Activated T-cell treated with anti-CD3 and anti-CD28 coated beads, Interleukin-2, amount 50 U/mL, for 72 hours (primary cell): ENCODE data around the gene ZNF438. TPM values are rescaled to one million over a fixed set of nuclear protein-coding genes. Genes with fewer than 3 reads are reported as not detected.

Source experiments
- ATAC-seq, 2 donors: fragments of 150-1000 bp; cut with Tn5 transposase; replicated peaks in 1 of 2; 2 replicates each; pipeline ENCODE4 v1.10.0; 2021; ENCODE audit warnings: moderate library complexity in 2 of 2, mild to moderate bottlenecking in 1 of 2
- DNase-seq, 2 donors: peaks; one replicate each; pipeline ENCODE4 v3.0.0; 2021 to 2022; ENCODE audit warnings: mixed read lengths in 1 of 2
- H3K27ac Mint-ChIP-seq: one replicate; pipeline ENCODE4 v1.8.0; 2022; ENCODE audit warnings: mild to moderate bottlenecking, moderate library complexity, mixed read lengths
- H3K27me3 Mint-ChIP-seq: one replicate; pipeline ENCODE4 v1.8.0; 2022; ENCODE audit warnings: low read depth, mixed read lengths
- H3K36me3 Mint-ChIP-seq, 2 donors: one replicate each; pipeline ENCODE4 v1.8.0; 2022; ENCODE audit warnings: mixed read lengths in 2 of 2, mild to moderate bottlenecking in 1 of 2; ENCODE audit not compliant: insufficient read depth in 2 of 2
- H3K4me1 Mint-ChIP-seq: one replicate; pipeline ENCODE4 v1.8.0; 2022; ENCODE audit warnings: low read depth, mixed read lengths
- H3K4me3 Mint-ChIP-seq, 2 donors: one replicate each; pipeline ENCODE4 v1.8.0; 2022; ENCODE audit warnings: mild to moderate bottlenecking in 2 of 2, mixed read lengths in 2 of 2, moderate library complexity in 2 of 2
- H3K9me3 Mint-ChIP-seq, 2 donors: one replicate each; pipeline ENCODE4 v1.8.0; 2022; ENCODE audit warnings: mixed read lengths in 2 of 2
- total RNA-seq, 2 donors: library from RNA; stranded (reverse); gene quantifications; one replicate each; pipeline ENCODE4 v1.2.3, GENCODE V29; 2022

ZNF438 gene
- total RNA-seq, 2 donors from 2014 or later = 5.2 to 5.4 TPM

DNA sequence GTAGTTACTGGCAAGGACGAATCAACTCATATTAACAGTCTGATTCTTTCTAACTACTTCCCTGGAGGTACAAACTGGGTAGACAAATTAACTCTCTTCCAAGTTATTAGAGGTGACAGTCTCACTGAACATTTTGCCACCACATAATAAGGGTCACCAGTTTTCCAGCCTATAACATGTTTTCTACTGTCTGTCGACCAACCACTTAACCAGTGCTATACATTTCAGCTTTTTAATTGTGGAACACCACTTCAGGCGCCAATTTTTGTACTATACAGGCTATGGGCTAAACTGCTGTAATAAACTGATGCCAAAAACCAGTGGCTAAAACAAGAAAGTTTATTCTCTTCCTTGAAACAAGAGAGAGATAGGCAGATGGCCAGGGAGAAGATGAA, 13.3 kb downstream of the ZNF438 start:
- Mint-ChIP-seq H3K27ac (no peak overlapping the region), H3K9me3 (no peaks in the 10 kb centered on the region), H3K36me3 (no peaks in the 10 kb centered on the region), H3K27me3 (no peaks in the 10 kb centered on the region), H3K4me1 (peaks cover 7% of the 10 kb centered on the region), H3K4me3 (no peak overlapping the region)
- DNase-seq (no peak), ATAC-seq (no peak)

GRCh38 chr10:31017534-31018355, 13.9 kb downstream of the ZNF438 start:
- Mint-ChIP-seq H3K27ac (no peak overlapping the region), H3K36me3 (peaks cover 0 to 1% of the 10 kb centered on the region in 2 donors), H3K27me3 (no peaks in the 10 kb centered on the region), H3K4me3 (no peak overlapping the region), H3K9me3 (no peaks in the 10 kb centered on the region), H3K4me1 (peaks cover 7% of the 10 kb centered on the region)
- DNase-seq (no peak), ATAC-seq (no peak)

GRCh38 chr10:31014161-31014875, 17.3 kb downstream of the ZNF438 start:
- Mint-ChIP-seq H3K27me3 (no peaks in the 10 kb centered on the region), H3K27ac (no peak overlapping the region), H3K36me3 (peaks cover 0 to 1% of the 10 kb centered on the region in 2 donors), H3K4me1 (peaks cover 6% of the 10 kb centered on the region), H3K9me3 (no peaks in the 10 kb centered on the region), H3K4me3 (no peak overlapping the region)
- DNase-seq (no peak), ATAC-seq (no peak)

DNA sequence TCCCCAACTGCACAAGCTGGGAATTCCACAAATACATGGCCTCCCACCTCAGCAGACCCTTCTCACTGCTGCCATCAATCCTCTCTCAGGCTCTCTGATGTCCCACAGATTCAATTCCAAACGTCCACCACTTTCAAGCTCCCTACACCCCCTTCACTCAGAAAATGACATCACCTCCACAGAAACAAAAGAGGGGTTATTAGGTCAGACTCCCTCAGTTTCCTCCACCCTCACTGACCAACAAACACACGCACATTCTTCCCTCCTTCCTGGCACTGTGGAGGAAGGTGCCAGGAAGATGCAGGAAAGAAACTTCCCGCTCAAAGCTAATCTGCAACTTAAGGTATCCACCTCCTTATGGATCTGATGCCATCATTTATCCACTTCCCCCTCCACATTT, 18.3 kb downstream of the ZNF438 start:
- Mint-ChIP-seq H3K4me3 (no peak overlapping the region), H3K27me3 (no peaks in the 10 kb centered on the region), H3K36me3 (peaks cover 0 to 1% of the 10 kb centered on the region in 2 donors), H3K27ac (no peak overlapping the region), H3K4me1 (peaks cover 9% of the 10 kb centered on the region), H3K9me3 (no peaks in the 10 kb centered on the region)
- ATAC-seq (no peak), DNase-seq (no peak)

GRCh38 chr10:31011665-31012022, 20.0 kb downstream of the ZNF438 start:
- no peak for DNase-seq
- Mint-ChIP-seq H3K27ac (no peak overlapping the region), H3K36me3 (peaks cover 0 to 1% of the 10 kb centered on the region in 2 donors), H3K9me3 (no peaks in the 10 kb centered on the region), H3K4me1 (peaks cover 11% of the 10 kb centered on the region), H3K4me3 (no peak overlapping the region), H3K27me3 (no peaks in the 10 kb centered on the region)
- no peak for ATAC-seq

DNA sequence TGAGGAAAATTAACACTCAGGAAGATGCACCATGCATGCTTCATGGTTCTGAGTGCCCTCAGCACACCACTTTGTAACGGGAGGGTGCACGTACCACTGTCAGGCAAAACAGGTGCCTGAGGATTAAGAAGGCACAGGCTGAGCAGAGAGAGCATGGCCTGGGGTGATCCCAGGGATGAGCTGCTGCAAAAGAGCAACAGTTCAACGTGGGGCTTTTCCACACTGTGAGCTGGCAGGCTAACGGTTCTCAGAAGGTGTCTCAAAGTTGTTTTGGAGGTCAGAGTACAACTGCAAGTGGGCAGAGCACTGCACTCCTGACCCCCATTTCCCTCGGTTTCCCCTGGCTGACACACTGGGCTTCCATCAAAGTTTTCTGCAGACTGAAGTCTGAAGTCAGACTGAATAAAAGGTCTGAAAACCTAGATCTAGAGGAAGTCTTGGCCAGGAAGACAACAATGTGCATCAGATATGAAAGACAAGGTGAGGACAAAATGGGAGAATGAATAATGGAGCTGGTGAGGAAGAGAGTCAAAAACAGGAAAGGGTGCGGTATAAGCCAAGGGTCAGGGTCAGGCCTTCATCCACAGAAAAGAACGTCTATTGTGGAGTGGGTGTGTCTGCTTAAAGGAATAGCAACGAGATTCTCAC, 20.5 kb downstream of the ZNF438 start:
- DNase-seq (no peak), ATAC-seq (no peak)
- H3K36me3 Mint-ChIP-seq = peaks cover 0 to 1% of the 10 kb centered on the region in 2 donors
- H3K27me3 Mint-ChIP-seq = no peaks in the 10 kb centered on the region
- H3K4me3 Mint-ChIP-seq = no peak overlapping the region
- H3K9me3 Mint-ChIP-seq = no peaks in the 10 kb centered on the region
- no peak overlapping the region for H3K27ac Mint-ChIP-seq
- peaks cover 14% of the 10 kb centered on the region for H3K4me1 Mint-ChIP-seq

- Mint-ChIP-seq H3K27me3 (no peaks in the 10 kb centered on the region), H3K36me3 (peaks cover 0 to 1% of the 10 kb centered on the region in 2 donors), H3K4me3 (no peak overlapping the region), H3K27ac (no peak overlapping the region), H3K4me1 (peaks cover 21% of the 10 kb centered on the region), H3K9me3 (no peaks in the 10 kb centered on the region)
- no peak for ATAC-seq
- no peak for DNase-seq
Measured at GRCh38 chr10:31010062-31010461, 21.6 kb downstream of the ZNF438 start.

DNA sequence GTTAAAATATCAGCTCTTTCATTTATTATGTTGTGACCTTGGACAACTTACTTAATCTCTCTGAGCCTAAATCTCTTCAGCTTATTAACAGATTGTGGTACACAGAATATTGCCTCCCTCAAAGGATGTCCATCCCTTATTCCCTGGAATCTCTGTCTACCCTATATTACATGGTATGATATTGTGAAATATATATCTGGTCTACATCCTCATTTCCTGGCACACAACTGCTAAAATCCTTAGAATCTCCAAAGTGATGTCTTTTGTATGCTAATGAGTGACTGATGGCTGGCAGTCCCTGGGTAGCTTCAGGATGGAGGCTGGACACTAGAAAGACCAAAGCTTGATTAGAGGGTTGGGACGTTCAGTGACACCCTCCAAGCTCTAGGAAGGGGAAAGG, 25.8 kb downstream of the ZNF438 start:
- H3K27me3 Mint-ChIP-seq = no peaks in the 10 kb centered on the region
- no peak for DNase-seq
- no peak overlapping the region for H3K27ac Mint-ChIP-seq
- H3K4me3 Mint-ChIP-seq = no peak overlapping the region
- no peaks in the 10 kb centered on the region for H3K36me3 Mint-ChIP-seq
- no peak for ATAC-seq
- H3K4me1 Mint-ChIP-seq = peaks cover 27% of the 10 kb centered on the region
- H3K9me3 Mint-ChIP-seq = no peaks in the 10 kb centered on the region

DNA sequence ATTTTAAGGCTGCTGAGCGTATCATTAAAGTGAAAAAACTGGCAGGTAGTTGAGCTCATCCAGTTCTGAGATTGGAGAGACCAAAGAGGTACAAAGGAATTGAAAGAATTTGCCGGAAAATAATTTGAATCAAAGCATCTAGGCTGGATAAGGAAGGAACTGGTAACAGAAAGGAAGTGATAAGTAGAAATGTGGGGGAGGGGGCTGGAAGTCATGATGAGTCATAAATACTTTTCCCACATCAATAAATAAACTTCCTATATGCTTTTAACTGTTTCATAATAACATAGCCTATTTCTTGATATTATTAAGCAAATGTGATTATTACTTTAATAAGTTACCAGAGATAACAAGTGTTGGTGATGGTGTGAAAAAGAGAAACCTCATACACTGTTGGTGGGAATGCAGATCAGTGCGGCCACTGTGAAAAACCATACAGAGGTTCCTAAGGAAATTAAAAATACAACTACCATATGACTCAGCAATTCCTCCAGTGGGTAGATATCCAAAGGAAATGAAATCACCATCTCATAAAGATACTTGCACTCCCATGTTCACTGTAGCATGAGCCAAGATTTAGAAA, 27.0 kb downstream of the ZNF438 start:
- Mint-ChIP-seq H3K9me3 (no peaks in the 10 kb centered on the region), H3K4me3 (peak overlapping the region in 1 of 2 donors; percentile 17), H3K27me3 (no peaks in the 10 kb centered on the region), H3K4me1 (peaks cover 26% of the 10 kb centered on the region), H3K36me3 (no peaks in the 10 kb centered on the region), H3K27ac (peak overlapping the region; percentile 4)
- DNase-seq = no peak
- ATAC-seq = peak in 1 of 2 donors; percentile 50

- H3K9me3 Mint-ChIP-seq = peaks cover 0 to 2% of the 10 kb centered on the region in 2 donors
- H3K27me3 Mint-ChIP-seq = no peaks in the 10 kb centered on the region
- ATAC-seq = no peak
- H3K27ac Mint-ChIP-seq = no peak overlapping the region
- DNase-seq = no peak
- H3K4me1 Mint-ChIP-seq = peaks cover 46% of the 10 kb centered on the region
- H3K4me3 Mint-ChIP-seq = no peak overlapping the region
- no peaks in the 10 kb centered on the region for H3K36me3 Mint-ChIP-seq
Measured at GRCh38 chr10:31001740-31002139, 29.9 kb downstream of the ZNF438 start.

DNA sequence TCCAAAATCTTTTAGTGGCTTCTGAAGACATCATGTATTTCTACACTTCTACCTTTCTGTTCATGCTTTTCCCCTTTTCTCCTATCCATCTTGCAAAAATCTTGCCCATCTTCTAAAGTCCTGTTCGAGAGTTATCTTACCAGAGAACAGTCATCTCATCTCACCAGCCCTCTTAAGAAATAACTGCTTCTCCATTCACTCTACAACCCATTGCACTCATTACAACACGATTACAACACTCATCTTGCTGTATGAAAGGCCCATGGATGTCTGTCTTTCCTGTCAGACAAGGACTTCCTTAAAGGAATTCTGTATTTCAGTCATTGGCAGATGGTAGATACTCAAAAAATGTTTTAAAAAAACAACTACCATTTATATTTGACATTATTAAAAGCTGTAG, 30.8 kb downstream of the ZNF438 start:
- peaks cover 0 to 2% of the 10 kb centered on the region in 2 donors for H3K9me3 Mint-ChIP-seq
- H3K27me3 Mint-ChIP-seq = no peaks in the 10 kb centered on the region
- H3K4me3 Mint-ChIP-seq = no peak overlapping the region
- DNase-seq (no peak), ATAC-seq (no peak)
- H3K36me3 Mint-ChIP-seq = no peaks in the 10 kb centered on the region
- H3K27ac Mint-ChIP-seq = no peak overlapping the region
- peaks cover 44% of the 10 kb centered on the region for H3K4me1 Mint-ChIP-seq

DNA sequence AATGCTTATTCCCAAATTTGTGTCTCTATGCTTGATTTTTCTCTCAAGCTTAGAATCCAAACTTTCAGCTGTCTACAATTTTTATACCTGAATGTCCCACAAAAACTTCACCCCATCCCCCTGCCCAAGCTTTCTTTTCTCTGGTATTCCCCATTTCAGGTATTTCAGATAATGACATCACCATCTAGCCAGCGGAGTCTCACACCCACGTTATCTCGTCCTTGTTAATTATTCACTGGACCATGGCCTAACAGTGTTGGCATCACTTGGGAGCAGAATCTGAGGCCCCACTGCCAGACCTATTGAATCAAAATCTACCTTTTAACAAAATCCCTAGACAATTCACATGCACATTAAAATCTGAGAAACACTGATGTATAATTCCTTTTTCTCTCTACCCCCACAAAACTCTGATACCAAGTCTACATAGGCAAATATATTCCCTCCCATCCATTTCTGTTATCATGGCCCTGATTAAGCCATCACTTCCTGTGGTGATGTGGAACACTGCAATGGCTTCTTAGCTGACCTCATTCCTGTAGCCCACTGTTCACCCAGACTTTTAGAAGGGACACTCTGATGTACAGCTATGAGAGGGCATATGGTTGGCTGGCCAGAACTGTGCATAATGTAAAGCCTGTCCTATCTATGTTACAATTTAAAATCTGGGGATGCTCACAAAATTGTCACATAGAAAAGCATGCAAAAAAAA, 31.4 kb downstream of the ZNF438 start:
- Mint-ChIP-seq H3K36me3 (no peaks in the 10 kb centered on the region), H3K27ac (no peak overlapping the region), H3K27me3 (no peaks in the 10 kb centered on the region), H3K4me3 (no peak overlapping the region), H3K9me3 (peaks cover 0 to 2% of the 10 kb centered on the region in 2 donors), H3K4me1 (peaks cover 41% of the 10 kb centered on the region)
- DNase-seq (no peak), ATAC-seq (no peak)
